Neural cell (in vitro differentiated cells): Measurements from ENCODE around the gene KRT5. TPM values are rescaled to one million over a fixed set of nuclear protein-coding genes. Genes with fewer than 3 reads are reported as not detected.

Source experiments
- H2AFZ ChIP-seq: fragments of 200-600, 300-800 bp; sonication (generic), shearing (Covaris generic); 2 replicates; pipeline ENCODE4 v1.6.0; 2014; ENCODE audit warnings: low read depth, mild to moderate bottlenecking, antibody characterized with exemption, low read length, moderate library complexity
- H3F3A ChIP-seq: fragments of 200-600 bp; shearing (Covaris generic); 2 replicates; pipeline ENCODE4 v1.6.1; 2016; ENCODE audit warnings: mild to moderate bottlenecking, moderate library complexity, mixed read lengths, antibody characterized with exemption, low read length; ENCODE audit not compliant: insufficient read depth, poor library complexity, severe bottlenecking
- H3K27ac ChIP-seq: fragments of 200-600, 300-800 bp; sonication (generic), shearing (Covaris generic); 2 replicates; pipeline ENCODE4 v1.5.1; 2014; ENCODE audit warnings: mild to moderate bottlenecking, low read length, moderate library complexity
- H3K27me3 ChIP-seq: fragments of 300-800, 200-600 bp; sonication (generic), shearing (Covaris generic); 2 replicates; pipeline ENCODE4 v1.6.0; 2014; ENCODE audit warnings: mild to moderate bottlenecking, low read depth, low read length, moderate library complexity; ENCODE audit not compliant: insufficient read depth
- H3K36me3 ChIP-seq: fragments of 300-800, 200-600 bp; sonication (generic), shearing (Covaris generic); 2 replicates; pipeline ENCODE4 v1.5.1; 2014; ENCODE audit warnings: mild to moderate bottlenecking, antibody characterized with exemption, low read length, moderate library complexity; ENCODE audit not compliant: insufficient read depth
- H3K4me2 ChIP-seq: fragments of 300-800, 200-600 bp; sonication (generic), shearing (Covaris generic); 2 replicates; pipeline ENCODE4 v1.6.0; 2014; ENCODE audit warnings: mild to moderate bottlenecking, low read length
- H3K4me3 ChIP-seq: fragments of 300-800, 200-600 bp; sonication (generic), shearing (Covaris generic); 2 replicates; pipeline ENCODE4 v1.5.1; 2014; ENCODE audit warnings: mild to moderate bottlenecking, low read length, moderate library complexity
- H3K79me2 ChIP-seq: fragments of 200-600 bp; shearing (Covaris generic); replicated peaks from 2 replicates; pipeline ENCODE4 v1.6.0; 2014; ENCODE audit warnings: mild to moderate bottlenecking, low read length, moderate library complexity; ENCODE audit not compliant: insufficient read depth
- H3K9ac ChIP-seq: fragments of 300-800, 200-600 bp; sonication (generic), shearing (Covaris generic); 2 replicates; pipeline ENCODE4 v1.6.1; 2016; ENCODE audit warnings: mild to moderate bottlenecking, low read length, mixed read lengths
- H3K9me2 ChIP-seq: fragments of 200-600 bp; shearing (Covaris generic); 2 replicates; pipeline ENCODE4 v1.6.1; 2016; ENCODE audit warnings: mild to moderate bottlenecking, low read length, mixed read lengths; ENCODE audit not compliant: insufficient read depth
- H3K9me3 ChIP-seq: fragments of 200-600, 300-800 bp; sonication (generic), shearing (Covaris generic); 2 replicates; pipeline ENCODE4 v1.6.1; 2016; ENCODE audit warnings: mild to moderate bottlenecking, mixed run types, low read length, moderate library complexity, mixed read lengths
- H4K20me1 ChIP-seq: fragments of 200-600 bp; shearing (Covaris generic); 2 replicates; pipeline ENCODE4 v1.6.1; 2016; ENCODE audit warnings: mild to moderate bottlenecking, mixed run types; ENCODE audit not compliant: insufficient read depth
- EP300 ChIP-seq: fragments of 450-650 bp; conservative IDR thresholded peaks from 2 replicates; pipeline ENCODE4 v1.6.1; 2014; ENCODE audit warnings: antibody characterized with exemption, mild to moderate bottlenecking, moderate library complexity; ENCODE audit not compliant: poor library complexity, severe bottlenecking
- EZH2 ChIP-seq: fragments of 200-600, 300-800 bp; shearing (Covaris generic), sonication (generic); IDR thresholded peaks from 2 replicates; pipeline ENCODE4 v1.6.1; 2014; ENCODE audit warnings: antibody characterized with exemption, low read length, borderline replicate concordance, mild to moderate bottlenecking; ENCODE audit not compliant: insufficient read depth, poor library complexity, severe bottlenecking
- MXI1 ChIP-seq: fragments of 450-650 bp; conservative IDR thresholded peaks from 2 replicates; pipeline ENCODE4 v1.6.1; 2014; ENCODE audit warnings: antibody characterized with exemption, mild to moderate bottlenecking; ENCODE audit not compliant: poor library complexity, severe bottlenecking
- POLR2AphosphoS5 ChIP-seq: IDR thresholded peaks from 2 replicates; pipeline ENCODE4 v1.6.1; 2012
- RAD21 ChIP-seq: fragments of 450-650 bp; conservative IDR thresholded peaks from 2 replicates; pipeline ENCODE4 v1.6.1; 2014; ENCODE audit warnings: antibody characterized with exemption, mild to moderate bottlenecking, moderate library complexity
- REST ChIP-seq: IDR thresholded peaks from 2 replicates; pipeline ENCODE4 v1.6.1; 2012; ENCODE audit warnings: borderline replicate concordance
- SMC3 ChIP-seq: fragments of 450-650 bp; conservative IDR thresholded peaks from 2 replicates; pipeline ENCODE4 v1.6.1; 2014; ENCODE audit warnings: antibody characterized with exemption, mild to moderate bottlenecking, moderate library complexity; ENCODE audit not compliant: poor library complexity
- TAF1 ChIP-seq: IDR thresholded peaks from 2 replicates; pipeline ENCODE4 v1.6.1; 2012; ENCODE audit warnings: low read depth
- polyA plus RNA-seq: library from polyadenylated mRNA; depleted of rRNA; stranded (reverse); fragments of >200 nt; gene quantifications from 2 replicates; pipeline ENCODE4 v1.2.3, GENCODE V29; 2014
- TF ChIP-seq, protein P1 (sequence below): fragments of 450-650 bp; IDR thresholded peaks from 2 replicates; pipeline ENCODE4 v1.5.1; 2014; ENCODE audit warnings: antibody characterized with exemption, mild to moderate bottlenecking, moderate library complexity; ENCODE audit not compliant: poor library complexity, severe bottlenecking

The KRT5 gene
- polyA plus RNA-seq, 1 donor from 2014 or later: not detected

GRCh38 chr12:52494518-52494917, 25.7 kb downstream of the KRT5 start:
- no peaks in the 10 kb centered on the region for H3K9me3 ChIP-seq
- H4K20me1 ChIP-seq: no peaks in the 10 kb centered on the region
- H3K9ac ChIP-seq: no peak overlapping the region
- no peak overlapping the region for H3K4me3 ChIP-seq
- no peak overlapping the region for H3K27ac ChIP-seq
- no peaks in the 10 kb centered on the region for H3F3A ChIP-seq
- H3K9me2 ChIP-seq: no peaks in the 10 kb centered on the region
- no peaks in the 10 kb centered on the region for H3K27me3 ChIP-seq
- no peaks in the 10 kb centered on the region for H3K79me2 ChIP-seq
- no peak overlapping the region for H2AFZ ChIP-seq
- H3K36me3 ChIP-seq: no peaks in the 10 kb centered on the region
- TF ChIP-seq RAD21: no peak
- no peak for TF ChIP-seq TAF1
- no peak for TF ChIP-seq EP300
- TF ChIP-seq, protein P1, sequence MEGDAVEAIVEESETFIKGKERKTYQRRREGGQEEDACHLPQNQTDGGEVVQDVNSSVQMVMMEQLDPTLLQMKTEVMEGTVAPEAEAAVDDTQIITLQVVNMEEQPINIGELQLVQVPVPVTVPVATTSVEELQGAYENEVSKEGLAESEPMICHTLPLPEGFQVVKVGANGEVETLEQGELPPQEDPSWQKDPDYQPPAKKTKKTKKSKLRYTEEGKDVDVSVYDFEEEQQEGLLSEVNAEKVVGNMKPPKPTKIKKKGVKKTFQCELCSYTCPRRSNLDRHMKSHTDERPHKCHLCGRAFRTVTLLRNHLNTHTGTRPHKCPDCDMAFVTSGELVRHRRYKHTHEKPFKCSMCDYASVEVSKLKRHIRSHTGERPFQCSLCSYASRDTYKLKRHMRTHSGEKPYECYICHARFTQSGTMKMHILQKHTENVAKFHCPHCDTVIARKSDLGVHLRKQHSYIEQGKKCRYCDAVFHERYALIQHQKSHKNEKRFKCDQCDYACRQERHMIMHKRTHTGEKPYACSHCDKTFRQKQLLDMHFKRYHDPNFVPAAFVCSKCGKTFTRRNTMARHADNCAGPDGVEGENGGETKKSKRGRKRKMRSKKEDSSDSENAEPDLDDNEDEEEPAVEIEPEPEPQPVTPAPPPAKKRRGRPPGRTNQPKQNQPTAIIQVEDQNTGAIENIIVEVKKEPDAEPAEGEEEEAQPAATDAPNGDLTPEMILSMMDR: no peak
- no peak for TF ChIP-seq EZH2
- no peak for TF ChIP-seq REST
- TF ChIP-seq POLR2AphosphoS5: no peak
- no peak for TF ChIP-seq SMC3
- TF ChIP-seq MXI1: no peak
- no peak overlapping the region for H3K4me2 ChIP-seq

DNA sequence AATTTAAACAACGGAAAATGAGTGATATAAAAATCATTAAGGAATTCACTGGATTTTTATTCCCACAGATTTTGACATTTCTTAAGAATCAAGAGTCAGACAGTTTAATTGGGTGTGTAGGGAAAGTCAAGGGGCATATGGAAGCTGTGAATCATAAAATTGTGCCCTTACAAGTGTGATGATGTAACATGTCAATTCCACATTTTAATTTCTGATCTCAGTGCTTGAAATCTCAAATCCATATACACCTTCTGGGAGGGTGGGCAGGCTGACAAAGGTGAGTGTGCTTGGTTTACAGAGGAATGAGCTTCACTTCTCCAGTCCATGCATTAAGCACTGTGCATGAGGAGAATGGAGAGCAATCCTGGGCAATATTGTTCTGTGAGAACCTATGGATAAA, 26.1 kb downstream of the KRT5 start:
- Histone ChIP-seq H3F3A (no peaks in the 10 kb centered on the region), H3K9me2 (no peaks in the 10 kb centered on the region), H3K9ac (no peak overlapping the region), H3K27ac (no peak overlapping the region), H3K36me3 (no peaks in the 10 kb centered on the region), H3K27me3 (no peaks in the 10 kb centered on the region), H3K79me2 (no peaks in the 10 kb centered on the region), H3K4me2 (no peak overlapping the region), H2AFZ (no peak overlapping the region), H4K20me1 (no peaks in the 10 kb centered on the region), H3K4me3 (no peak overlapping the region), H3K9me3 (no peaks in the 10 kb centered on the region)
- TF ChIP-seq, protein P1: no peak
- TF ChIP-seq REST (no peak), POLR2AphosphoS5 (no peak), RAD21 (no peak), EZH2 (no peak), EP300 (no peak), TAF1 (no peak), SMC3 (no peak), MXI1 (no peak)
